Osteocyte (in vitro differentiated cells): ENCODE measurements around the gene CLDN15. TPM values are rescaled to one million over a fixed set of nuclear protein-coding genes. Genes with fewer than 3 reads are reported as not detected.
"Not testable (repeated sequence)": the region's sequence is repeated elsewhere in the genome, so short reads cannot be mapped to it uniquely, and the experiment has no call there.

ENCODE experiments used
- DNase-seq: peaks from one replicate; pipeline ENCODE4 v3.0.0; 2021; ENCODE audit warnings: mixed read lengths; ENCODE audit not compliant: unreplicated experiment; ENCODE audit errors: extremely low spot score
- H3K27ac Mint-ChIP-seq: one replicate; pipeline ENCODE4 v1.8.0; 2021; ENCODE audit warnings: mild to moderate bottlenecking, mixed read lengths; ENCODE audit not compliant: unreplicated experiment
- H3K27me3 Mint-ChIP-seq: one replicate; pipeline ENCODE4 v1.8.0; 2021; ENCODE audit warnings: mixed read lengths; ENCODE audit not compliant: unreplicated experiment
- H3K36me3 Mint-ChIP-seq: one replicate; pipeline ENCODE4 v1.8.0; 2021; ENCODE audit warnings: mixed read lengths; ENCODE audit not compliant: unreplicated experiment
- H3K4me1 Mint-ChIP-seq: one replicate; pipeline ENCODE4 v1.8.0; 2021; ENCODE audit warnings: mixed read lengths; ENCODE audit not compliant: unreplicated experiment
- H3K4me3 Mint-ChIP-seq: one replicate; pipeline ENCODE4 v1.8.0; 2021; ENCODE audit warnings: mild to moderate bottlenecking, moderate library complexity, mixed read lengths; ENCODE audit not compliant: unreplicated experiment
- H3K9me3 Mint-ChIP-seq: one replicate; pipeline ENCODE4 v1.8.0; 2021; ENCODE audit warnings: mixed read lengths; ENCODE audit not compliant: unreplicated experiment
- total RNA-seq: library from RNA; stranded (reverse); gene quantifications from 2 replicates; pipeline ENCODE4 v1.2.1, GENCODE V29; 2021
- TF ChIP-seq, protein P1 (sequence below): fragments of 200-600 bp; sonication (generic); IDR thresholded peaks from 2 replicates; pipeline ENCODE4 v1.5.0; 2021; ENCODE audit warnings: antibody characterized with exemption, mild to moderate bottlenecking, moderate library complexity

CLDN15 gene
- total RNA-seq, 1 donor from 2014 or later, result 11.4 TPM

DNA sequence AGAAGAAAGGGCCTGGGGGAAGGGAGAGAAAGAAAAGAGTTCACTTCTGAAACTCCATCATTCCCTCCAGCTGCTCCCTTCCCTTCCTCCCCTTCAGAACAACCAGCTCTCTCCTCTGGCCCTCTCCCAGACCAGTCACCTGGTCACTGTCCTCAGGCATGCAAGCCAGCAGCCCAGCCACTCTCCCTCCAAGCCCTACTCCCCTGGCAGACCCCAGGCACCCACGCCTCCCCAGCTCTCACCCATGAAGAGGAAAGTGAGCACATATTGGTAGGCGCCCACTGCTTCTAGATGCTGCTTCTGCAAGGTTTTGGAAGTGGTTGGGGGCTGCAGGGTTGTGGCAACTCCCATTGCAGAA is 37.1 kb downstream of the CLDN15 start:
- DNase-seq, result no peak
- H3K4me3 Mint-ChIP-seq, result no peak overlapping the region
- peaks cover 13% of the 10 kb centered on the region for H3K27me3 Mint-ChIP-seq
- no peaks in the 10 kb centered on the region for H3K9me3 Mint-ChIP-seq
- no peaks in the 10 kb centered on the region for H3K36me3 Mint-ChIP-seq
- TF ChIP-seq, protein P1, sequence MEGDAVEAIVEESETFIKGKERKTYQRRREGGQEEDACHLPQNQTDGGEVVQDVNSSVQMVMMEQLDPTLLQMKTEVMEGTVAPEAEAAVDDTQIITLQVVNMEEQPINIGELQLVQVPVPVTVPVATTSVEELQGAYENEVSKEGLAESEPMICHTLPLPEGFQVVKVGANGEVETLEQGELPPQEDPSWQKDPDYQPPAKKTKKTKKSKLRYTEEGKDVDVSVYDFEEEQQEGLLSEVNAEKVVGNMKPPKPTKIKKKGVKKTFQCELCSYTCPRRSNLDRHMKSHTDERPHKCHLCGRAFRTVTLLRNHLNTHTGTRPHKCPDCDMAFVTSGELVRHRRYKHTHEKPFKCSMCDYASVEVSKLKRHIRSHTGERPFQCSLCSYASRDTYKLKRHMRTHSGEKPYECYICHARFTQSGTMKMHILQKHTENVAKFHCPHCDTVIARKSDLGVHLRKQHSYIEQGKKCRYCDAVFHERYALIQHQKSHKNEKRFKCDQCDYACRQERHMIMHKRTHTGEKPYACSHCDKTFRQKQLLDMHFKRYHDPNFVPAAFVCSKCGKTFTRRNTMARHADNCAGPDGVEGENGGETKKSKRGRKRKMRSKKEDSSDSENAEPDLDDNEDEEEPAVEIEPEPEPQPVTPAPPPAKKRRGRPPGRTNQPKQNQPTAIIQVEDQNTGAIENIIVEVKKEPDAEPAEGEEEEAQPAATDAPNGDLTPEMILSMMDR, result no peak
- no peak overlapping the region for H3K27ac Mint-ChIP-seq
- H3K4me1 Mint-ChIP-seq, result peaks cover 3% of the 10 kb centered on the region

DNA sequence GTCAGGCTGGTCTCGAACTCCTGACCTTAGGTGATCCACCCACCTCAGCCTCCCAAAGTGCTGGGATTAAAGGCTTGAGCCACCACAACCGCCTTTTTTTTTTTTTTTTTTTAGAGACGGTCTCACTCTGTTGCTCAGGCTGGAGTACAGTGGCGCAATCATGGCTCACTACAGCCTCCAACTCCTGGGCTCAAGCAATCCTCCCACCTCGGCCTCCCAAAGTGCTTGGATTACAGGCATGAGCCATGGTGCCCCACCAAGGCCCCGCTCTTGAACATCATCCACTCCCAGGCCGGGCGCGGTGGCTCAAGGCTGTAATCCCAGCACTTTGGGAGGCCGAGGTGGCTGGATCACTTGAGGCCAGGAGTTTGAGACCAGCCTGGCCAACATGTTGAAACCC is 38.1 kb downstream of the CLDN15 start:
- DNase-seq, H3K9me3 Mint-ChIP-seq, H3K36me3 Mint-ChIP-seq, H3K27ac Mint-ChIP-seq, H3K4me1 Mint-ChIP-seq, H3K4me3 Mint-ChIP-seq: not testable (repeated sequence)
- H3K27me3 Mint-ChIP-seq, result peaks cover 16% of the 10 kb centered on the region

DNA sequence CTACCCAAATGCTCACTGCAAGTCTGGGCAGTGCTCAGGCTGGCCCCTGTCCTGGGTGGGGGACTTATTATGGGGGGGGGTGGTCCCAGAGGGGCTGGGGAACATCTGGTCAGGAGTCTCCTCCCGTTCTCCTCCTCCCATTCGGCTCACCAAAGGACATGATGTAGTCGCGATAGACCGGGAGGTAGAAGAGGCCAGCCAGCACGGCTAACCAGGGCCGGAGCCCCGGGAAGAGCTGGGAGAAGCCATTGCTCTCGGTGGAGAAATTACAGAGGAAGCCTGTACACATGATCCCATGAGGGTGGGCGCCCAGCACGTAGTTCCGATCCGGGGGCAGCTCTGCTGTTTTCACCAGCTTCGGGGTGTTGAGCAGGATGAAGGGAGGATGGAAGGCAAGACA is 39.1 kb downstream of the CLDN15 start:
- Mint-ChIP-seq H3K4me1 (peaks cover 3% of the 10 kb centered on the region), H3K27me3 (peaks cover 16% of the 10 kb centered on the region), H3K27ac (no peak overlapping the region), H3K4me3 (no peak overlapping the region), H3K36me3 (no peaks in the 10 kb centered on the region), H3K9me3 (no peaks in the 10 kb centered on the region)
- TF ChIP-seq, protein P1, result no peak
- DNase-seq, result no peak

DNA sequence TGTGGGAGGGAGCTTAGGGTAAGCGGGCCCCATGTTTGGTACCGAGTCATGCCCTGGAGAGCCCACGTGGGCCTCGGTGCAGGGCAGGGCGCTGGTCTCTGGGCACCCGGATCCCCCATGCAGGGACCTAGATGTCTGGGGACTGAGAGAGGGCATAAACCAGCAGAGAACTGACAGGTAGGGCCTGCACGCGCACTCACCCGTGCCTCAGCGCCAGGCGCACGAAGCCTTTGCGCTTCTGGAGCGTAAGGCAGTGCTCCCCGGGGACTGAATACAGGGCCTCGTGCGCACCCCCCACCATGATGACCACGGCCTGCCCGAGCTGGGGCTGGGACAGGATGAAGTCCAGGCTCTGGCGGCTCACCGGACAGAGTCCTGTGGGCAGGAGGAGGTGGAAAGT is 39.6 kb downstream of the CLDN15 start:
- no peak overlapping the region for H3K4me3 Mint-ChIP-seq
- DNase-seq, result no peak
- H3K27ac Mint-ChIP-seq, result no peak overlapping the region
- H3K9me3 Mint-ChIP-seq, result no peaks in the 10 kb centered on the region
- H3K27me3 Mint-ChIP-seq, result peaks cover 16% of the 10 kb centered on the region
- H3K4me1 Mint-ChIP-seq, result peaks cover 3% of the 10 kb centered on the region
- H3K36me3 Mint-ChIP-seq, result no peaks in the 10 kb centered on the region
- TF ChIP-seq, protein P1, result no peak

DNA sequence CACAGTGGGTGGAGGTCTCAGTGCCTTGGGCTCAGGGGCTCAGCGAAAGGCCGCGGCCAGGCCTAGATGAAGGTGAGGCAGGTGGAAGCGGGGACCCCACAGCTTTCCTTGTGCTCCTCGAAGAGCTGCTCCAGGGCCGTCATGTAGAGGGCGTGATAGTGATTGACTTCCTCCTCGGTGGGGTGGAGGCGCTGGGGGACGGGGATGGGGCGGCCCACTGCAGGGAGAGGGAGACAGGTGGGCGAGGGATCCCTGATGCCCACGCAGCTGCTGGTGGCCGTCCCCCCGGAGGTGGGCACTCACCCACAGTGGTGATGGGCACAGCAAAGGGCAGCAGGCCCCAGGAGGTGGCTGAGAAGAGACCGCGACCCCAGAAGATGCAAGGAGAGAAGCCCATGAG is 41.7 kb downstream of the CLDN15 start:
- Mint-ChIP-seq H3K4me3 (no peak overlapping the region), H3K27ac (no peak overlapping the region)
- TF ChIP-seq, protein P1, result no peak

DNA sequence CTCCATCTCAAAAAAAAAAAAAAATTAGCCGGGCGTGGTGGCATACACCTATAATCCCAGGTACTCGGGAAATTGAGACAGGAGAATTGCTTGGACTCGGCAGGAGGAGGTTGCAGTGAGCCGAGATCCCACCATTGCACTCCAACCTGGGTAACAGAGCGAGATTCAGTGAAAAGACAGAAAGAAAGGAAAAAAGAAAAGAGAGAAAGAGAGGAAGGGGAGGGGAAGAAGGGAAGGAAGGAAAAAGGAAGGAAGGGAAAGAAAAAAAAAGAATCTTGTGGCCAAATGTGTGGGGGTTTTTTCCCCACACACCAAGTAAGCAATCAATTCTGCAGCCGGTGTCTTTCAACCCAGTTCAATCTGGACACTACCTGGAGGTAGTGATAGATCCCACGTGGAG is 48.5 kb downstream of the CLDN15 start:
- Mint-ChIP-seq H3K27me3 (peaks cover 9% of the 10 kb centered on the region), H3K27ac (no peak overlapping the region), H3K4me1 (peaks cover 1% of the 10 kb centered on the region), H3K36me3 (no peaks in the 10 kb centered on the region), H3K4me3 (no peak overlapping the region), H3K9me3 (no peaks in the 10 kb centered on the region)
- TF ChIP-seq, protein P1, result no peak
- DNase-seq, result no peak

More for the DNA sequence above, 41.7 kb downstream of the CLDN15 start:
- Mint-ChIP-seq H3K9me3 (no peaks in the 10 kb centered on the region), H3K27me3 (peaks cover 11% of the 10 kb centered on the region), H3K36me3 (no peaks in the 10 kb centered on the region), H3K4me1 (peaks cover 3% of the 10 kb centered on the region)
- no peak for DNase-seq
